ENCODE results near the gene DGKH.

Gene DGKH

DNA sequence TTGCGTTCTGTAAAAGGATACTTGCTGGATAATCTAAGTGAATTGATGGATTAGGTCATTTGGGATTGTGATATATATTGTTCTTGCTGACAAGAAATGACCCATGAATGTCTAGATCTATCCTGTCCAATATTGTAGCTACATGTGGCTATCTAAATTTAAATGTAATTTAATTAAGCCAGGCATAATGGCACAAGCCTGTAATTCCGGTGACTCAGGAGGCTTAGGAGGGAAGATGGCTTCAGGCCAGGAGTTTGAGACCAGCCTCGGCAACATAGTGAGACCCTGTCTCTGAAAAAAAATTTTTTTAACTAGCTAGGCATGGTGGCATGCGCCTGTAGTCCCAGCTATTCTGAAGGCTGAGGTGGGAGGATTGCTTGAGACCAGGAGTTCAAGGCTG lies 184.2 kb downstream of the DGKH start:
- intact Hi-C loops (cut with DNase I): no loop called here
- DNase-seq: no peak

DNA sequence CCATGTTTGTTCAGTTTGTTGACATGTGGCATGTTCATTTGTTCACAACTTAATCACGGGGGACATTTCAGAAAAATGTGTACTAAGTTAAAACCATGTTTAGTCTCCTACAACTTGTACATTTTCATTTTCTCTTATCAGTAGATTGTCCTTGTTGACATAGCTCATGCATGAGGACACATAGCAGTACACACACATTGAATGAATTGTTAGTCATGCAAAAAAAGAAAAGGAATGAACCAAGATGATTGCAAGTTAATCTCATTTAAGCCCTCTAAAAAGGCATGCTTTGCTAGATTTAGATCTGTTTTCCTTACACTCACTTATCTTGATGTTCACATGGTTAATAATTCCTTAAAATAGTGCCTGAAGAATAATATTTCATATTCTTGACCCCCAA lies 185.3 kb downstream of the DGKH start:
- intact Hi-C loops (cut with DNase I): no loop called here
- DNase-seq: no peak

DNA sequence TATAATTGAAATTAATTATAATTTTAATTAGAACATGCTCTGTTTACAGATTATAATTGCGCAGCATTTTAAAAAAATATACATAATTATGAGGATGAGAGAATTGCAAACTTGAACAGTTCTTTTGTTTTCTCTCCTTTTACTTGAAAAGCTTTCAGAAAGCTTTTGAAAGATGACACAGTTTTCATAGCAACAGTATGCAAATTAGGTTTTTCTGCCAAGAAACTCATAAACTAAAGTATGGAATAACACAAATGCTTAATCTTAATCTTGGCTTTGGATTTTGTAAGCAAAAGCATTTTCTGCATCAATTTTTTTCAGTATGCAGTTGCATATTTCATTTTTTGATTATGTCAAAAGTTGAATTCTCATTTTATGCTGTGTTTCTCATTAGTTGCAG lies 190.7 kb downstream of the DGKH start:
- intact Hi-C loops (cut with DNase I): no loop called here
- no peak for DNase-seq

DNA sequence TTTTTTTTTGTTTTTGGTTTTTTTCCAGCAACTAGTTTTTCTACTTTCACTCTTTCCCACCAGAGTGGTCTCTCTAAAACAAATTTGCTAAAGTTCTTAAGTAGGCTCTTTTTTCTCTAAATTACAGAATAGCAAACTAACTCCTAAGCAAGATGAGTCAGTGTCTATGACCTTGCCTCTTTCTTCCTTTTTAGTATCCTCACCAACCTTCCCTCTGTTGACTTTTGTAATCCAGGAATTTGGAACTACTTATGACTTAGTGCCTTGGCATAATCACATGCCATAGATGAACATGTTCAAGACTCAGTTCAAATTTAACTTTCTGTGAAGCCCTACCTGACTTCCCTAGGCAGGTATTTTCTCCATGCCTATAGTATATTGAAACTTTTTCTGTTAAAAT lies 191.2 kb downstream of the DGKH start:
- intact Hi-C loops (cut with DNase I): no loop called here
- no peak for DNase-seq

DNA sequence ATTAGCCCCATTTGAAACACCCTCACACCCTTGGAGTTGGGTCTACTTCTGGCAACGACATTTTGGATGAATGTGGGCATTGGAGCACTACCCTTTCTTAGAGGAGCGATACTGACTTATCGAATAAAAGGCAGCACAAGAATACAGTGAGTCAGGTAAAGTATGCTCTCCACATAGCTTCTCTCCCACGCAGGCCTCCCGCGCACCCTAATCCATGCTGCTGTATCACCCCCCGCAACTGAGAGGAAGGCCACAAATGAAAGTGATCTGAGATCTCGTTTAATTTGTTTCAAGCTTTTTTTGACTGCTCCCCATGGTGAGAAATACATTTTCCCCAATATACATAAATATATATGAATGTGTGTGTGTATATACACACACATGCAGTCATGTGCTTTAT lies 198.1 kb downstream of the DGKH start:
- peak; percentile 34 to 89 (median 70) for DNase-seq
- intact Hi-C loops (cut with DNase I): no loop called here

DNA sequence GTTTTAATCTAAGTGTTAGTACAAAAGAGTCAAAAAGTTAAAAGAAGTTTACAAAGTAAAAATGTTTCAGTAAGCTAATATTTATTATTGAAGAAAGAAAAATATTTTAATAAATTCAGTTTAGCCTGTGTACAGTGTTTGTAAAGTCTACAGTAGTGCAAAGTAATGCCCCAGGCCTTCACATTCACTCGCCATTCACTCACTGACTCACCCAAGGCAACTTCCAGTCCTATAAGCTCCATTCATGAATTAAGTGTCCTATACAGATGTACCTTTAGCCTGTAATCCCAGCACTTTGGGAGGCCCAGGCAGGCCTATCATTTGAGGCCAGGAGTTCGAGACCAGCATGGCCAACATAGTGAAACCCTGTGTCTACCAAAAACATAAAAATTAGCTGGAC lies 199.4 kb downstream of the DGKH start:
- DNase-seq: no peak
- intact Hi-C loops (cut with DNase I): no loop called here

DNA sequence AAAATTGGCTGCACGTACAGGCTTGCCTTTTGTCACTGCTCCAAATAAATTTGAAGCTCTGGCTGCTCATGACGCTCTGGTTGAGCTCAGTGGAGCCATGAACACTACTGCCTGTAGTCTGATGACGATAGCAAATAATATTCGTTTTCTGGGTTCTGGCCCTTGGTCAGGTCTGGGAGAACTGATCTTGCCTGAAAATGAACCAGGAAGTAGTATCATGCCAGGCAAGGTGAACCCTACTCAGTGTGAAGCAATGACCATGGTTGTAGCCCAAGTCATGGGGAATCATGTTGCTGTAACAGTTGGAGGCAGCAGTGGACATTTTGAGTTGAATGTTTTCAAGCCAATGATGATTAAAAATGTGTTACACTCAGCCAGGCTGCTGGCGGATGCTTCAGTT lies 207.4 kb downstream of the DGKH start:
- intact Hi-C loops (cut with DNase I): no loop called here
- DNase-seq: no peak

DNA sequence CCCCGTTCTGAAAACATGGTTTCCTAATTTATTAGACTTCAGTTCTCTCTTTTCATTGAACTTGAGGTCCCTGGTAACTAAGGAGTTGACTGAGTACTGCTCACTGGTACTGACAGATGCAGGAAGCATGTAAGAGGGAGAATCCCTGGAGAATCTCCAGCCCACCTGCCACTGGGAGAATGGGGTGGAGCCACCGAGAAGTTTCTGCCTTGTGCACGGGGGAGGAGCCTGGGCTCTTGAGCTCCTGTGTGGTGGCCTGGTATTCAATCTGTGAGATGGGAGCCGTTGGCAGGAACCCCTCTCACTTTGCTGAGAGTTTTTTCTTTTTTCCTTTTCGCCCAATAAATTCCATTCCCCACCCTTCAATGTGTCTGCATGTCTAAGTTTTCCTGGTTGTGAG lies 210.3 kb downstream of the DGKH start:
- intact Hi-C loops (cut with DNase I): no loop called here
- DNase-seq: no peak

DNA sequence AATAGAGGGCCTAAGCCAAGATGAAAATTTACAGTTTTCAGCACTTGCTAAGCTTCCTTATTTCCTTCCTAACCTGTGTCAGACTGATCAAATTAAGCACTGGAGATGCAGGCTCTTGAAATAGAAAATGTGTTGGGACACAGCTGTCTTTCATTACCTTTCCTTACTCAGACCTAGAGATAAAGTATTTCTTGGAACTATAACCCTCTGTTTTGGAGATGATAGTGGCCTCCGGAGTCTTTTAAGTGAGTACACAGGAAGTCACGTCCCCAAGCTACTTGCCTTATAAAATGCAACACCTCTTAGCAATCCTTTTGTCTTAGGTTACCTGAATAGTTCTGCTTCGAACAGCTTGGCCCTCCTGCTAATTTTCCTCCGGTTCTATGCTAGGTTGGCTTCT lies 211.1 kb downstream of the DGKH start:
- intact Hi-C loops (cut with DNase I): no loop called here
- DNase-seq: no peak

DNA sequence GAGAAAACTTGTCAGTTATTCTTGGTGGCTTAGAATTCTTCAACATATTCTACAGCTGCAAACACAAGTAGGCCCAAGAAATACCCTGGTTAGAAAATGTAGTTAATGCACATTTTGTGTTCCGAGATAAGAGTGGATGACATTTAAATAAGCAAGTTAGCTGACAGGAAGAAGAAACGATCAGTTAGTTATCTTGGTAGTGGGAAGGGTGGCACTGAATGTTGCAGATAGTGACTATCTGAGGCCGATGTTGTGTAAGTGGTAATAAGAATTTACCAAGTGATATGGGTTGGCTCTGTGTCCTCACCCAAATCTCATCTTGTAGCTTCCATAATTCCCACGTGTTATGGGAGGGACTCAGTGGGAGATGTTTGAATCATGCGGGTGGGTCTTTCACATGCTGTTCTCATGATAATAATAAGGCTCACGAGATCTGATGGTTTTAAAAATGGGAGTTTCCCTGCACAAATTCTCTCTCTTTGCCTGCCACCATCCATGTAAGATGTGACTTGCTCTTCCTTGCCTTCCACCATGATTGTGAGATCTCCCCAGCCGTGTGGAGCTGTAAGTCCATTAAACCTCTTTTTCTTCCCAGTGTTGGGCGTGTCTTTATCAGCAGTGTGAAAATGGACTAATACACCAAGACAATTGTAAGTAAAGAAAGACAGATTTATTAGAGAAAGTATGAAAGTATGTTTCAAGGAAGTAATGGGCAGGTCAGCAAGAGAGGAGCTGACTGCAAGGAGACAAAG lies 212.6 kb downstream of the DGKH start:
- DNase-seq: no peak
- intact Hi-C loops (cut with DNase I): no loop called here

DNA sequence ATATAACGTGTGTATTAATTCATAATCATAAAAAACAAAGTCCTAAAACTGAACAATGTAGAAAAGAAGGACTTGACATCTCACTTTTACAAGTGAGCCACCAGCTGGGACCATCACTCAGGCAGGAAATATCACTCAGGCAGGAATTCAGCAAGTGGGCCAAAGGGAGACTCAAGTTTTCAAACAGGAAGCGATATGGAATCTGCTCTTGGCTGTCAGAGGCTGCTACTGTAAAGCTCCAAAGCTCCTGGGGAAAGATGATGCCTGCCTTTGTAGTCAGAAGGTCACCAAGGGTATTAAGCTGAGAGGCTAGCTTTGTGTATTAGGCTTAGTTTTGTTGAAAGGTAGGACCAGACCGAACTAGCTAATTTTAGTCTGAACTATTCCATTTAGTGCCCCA lies 218.0 kb downstream of the DGKH start:
- no peak for DNase-seq
- intact Hi-C loops (cut with DNase I): no loop called here

DNA sequence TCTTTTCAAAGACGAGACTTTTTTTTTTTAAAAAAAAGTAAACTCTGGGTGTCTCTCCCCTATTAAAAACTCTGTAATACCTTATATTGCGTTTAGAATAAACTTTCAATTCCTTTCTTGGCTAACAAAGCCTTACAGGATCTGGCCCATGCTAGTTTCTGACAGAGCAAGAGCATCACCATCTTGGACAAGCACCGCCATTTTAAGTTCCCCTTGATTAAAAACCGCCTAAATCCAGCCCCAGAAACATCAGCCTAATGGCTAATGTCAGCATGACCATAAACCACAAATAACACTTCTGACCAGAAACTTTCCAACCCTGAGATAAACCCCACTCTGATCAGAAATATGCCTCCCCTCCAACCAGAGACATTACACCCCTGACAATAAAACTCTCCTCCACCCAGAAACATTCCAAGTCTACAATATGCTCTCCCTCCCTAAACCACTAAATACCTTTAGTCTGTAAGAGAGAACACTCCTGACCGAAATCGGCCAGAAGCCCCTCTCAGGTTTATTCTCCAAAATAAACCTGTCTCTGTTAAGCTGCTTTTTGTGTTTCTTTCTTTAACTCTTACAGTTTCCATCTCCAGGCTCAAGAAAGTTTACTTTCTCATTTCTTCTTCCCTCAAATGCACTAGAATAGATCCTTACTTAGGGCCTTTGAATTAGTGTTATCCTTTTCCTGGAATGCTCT lies 221.9 kb downstream of the DGKH start:
- intact Hi-C loops (cut with DNase I): no loop called here
- DNase-seq: no peak

DNA sequence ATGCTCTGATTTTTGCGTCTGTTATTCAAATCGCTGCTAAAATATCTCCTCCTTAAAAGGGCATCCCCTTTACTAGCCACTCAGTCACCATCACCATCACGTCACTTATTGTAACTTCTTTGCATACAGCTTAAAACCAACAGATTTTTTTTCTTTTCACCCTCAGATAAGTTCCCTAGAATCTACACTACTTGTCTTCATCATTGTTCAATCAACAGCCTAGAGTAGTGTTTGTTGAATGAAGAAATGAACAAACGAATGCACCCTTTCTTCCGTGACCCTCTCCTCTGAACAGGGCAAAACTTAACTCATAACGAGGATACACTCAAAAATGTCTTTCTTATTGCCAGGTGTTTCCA lies 222.4 kb downstream of the DGKH start:
- intact Hi-C loops (cut with DNase I): no loop called here
- DNase-seq: no peak

DNA sequence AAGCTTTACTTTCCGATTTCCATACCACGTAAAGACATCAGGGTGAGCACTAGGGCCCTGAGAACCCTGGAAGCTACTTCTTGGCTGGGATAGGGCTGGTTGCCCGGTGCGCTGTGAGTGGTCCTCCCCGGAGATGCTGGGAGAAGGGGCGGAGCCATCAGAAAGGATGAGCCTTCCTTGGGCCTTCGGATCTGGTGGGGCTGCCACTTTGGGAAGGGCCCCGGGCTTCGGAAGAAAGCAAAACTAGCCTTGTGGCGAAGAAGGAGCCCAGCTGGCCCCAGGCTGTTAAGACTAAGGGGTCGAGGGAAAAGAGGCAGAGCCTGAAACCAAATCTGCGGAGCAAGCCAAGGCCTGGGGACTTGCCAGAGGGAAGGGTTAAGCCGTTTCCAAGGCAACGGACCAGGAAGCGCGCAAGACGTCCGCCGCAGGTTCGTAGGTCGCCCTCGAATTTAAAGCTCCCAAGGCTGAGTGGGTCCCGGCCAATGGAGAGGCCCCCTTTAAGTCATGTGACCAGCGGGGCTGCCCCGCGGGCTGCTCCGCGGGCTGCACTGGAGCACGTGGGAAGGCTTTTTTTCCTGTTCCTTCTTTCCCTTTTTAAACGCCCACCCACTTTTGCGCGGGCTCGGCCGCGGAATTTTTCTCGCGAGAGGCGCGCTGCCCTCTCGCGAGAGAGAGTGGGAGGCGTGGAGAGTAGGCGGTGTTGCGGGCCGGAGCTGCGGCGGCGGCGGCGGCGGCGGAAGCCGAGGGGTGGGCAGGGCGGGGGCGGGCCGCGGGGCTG lies 223.1 kb downstream of the DGKH start:
- intact Hi-C loops (cut with DNase I): no loop called here
- DNase-seq: peak; percentile 95 to 99 (median 98)

DNA sequence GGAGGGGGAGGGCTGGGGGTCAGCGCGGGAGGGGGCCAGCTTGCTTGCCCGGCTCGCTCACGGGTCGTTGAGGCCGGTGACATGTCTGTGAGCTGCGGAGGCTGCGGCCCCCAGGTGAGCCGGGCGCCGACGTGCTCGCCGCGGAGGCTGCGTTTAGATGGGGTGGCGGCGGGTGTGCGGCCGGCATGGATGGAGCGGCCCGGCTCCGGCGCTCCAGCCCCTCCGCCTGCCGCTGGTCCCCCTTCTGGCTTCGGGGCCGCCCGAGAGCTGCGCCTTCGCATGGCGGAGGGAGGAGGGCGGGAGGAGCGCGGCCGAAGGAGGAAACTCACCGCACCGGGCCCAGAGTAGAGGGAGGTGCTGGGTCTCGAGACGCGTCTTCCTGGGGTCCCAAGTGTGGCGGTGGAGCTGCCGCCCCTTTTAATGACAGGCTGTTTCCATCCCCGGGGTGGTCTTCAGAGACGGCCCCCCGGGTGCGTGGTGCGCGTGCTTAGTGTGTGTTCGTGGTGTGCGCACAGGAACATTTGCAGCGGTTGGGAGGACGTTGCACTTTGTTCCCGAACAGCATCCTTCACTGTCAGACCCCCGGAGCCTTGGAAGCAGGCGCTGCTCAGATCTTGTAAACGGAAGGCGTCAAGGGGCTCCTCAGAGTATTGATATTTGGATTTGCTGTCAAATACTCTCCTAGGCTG lies 223.8 kb downstream of the DGKH start, which contains the start of gene AKAP11:
TSS of gene AKAP11 (plus strand) at position 38 of the 689 bp plus-strand sequence. CDS start 14,197 bp downstream, outside the sequence.
- intact Hi-C loops (cut with DNase I): no loop called here
- peak in 41 of 42 donors; percentile 6 to 73 (median 43) for DNase-seq

DNA sequence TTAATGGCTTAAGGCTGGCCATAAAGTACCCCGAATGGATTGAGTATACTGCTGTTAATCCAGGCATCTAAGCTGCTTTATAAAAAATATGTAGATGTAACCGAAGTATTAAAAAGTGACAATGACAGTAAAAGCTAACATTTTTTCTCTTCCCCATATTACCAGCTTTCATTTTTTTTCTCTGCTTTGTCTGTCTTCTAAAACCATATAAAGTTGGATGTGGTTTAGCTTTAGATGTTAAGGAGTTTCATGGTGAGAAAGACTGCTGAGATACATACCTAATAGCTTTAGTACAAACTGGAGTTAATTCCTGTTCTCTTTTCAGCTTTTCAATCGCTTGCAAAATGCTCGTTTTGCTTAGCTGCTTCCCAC lies 224.3 kb downstream of the DGKH start:
- intact Hi-C loops (cut with DNase I): no loop called here
- DNase-seq: no peak

DNA sequence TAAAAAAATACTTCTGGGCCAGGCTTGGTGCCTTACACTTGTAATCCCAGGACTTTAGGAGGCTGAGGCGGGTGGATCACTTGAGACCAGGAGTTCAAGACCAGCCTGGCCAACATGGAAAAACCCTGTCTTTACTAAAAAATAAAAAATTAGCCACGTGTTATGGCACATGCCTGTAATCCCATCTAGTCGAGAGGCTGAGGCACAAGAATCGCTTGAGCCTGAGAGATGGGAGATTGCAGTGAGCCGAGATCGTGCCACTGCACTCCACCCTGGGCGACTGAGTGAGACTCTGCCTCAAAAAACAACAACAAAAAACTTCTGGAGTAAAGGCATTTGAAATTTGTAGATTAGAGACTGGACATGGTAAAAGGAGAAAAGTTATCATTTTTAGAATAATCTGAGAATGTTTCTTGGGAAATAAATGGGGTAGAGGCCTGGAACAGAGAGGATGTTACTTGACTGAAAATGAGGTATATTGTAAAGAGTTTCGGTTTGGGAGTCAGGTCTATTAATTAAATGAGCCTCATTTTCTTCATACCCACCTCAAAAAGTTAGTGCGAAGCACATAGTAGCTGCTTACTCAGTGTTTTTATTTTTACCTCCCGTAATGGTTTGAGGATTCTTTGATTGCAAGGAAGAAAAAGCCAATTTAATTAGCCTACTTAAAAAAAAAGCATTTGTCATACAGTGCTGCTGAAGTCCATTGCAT lies 226.1 kb downstream of the DGKH start:
- intact Hi-C loops (cut with DNase I): no loop called here

DNA sequence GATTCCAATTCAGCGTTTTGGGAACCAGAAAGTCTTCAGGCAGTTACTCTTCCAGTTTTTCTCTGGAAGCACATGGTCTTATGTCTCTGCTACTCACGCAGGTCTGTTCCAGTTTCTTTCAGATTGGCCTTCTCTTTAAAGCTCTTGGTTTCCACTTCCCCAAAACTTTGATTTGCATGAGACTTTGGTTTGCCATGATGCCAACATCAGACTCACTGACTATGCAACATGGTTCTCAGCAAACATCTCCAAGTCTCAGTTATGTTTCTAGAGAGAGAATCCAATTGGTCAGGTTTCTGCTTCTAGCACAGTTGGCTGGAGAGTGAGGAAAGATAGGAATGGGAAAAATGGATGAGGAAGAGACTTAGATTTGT lies 226.6 kb downstream of the DGKH start:
- intact Hi-C loops (cut with DNase I): no loop called here
- DNase-seq: peak in 2 of 42 donors; percentile 8 to 16

More for the DNA sequence above, 226.1 kb downstream of the DGKH start:
- DNase-seq: no peak

DNA sequence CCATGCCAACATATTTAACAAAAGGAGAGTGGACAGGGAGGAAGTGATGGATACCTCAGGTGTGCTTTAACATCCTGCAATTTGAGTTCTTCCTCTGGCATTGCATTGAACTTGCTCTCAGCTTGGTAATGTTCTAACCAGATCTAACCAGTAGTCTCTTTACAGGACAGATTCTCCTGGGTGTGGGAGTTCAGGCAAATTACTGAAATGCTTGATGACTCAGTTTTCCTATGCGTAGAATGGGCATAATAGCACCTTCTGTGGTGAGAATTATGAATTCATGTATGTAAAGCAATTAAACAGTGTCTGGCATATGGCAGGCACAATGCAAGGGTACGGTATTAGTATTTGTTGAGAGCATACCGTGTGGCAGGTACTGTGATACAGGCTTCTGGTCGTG lies 227.1 kb downstream of the DGKH start:
- no peak for DNase-seq
- intact Hi-C loops (cut with DNase I): no loop called here
